Activated B cell treated with CpG ODN at 0.5 μM for 24 hours (primary cell): ENCODE data around the gene SLC66A2. TPM values are rescaled to one million over a fixed set of nuclear protein-coding genes. Genes with fewer than 3 reads are reported as not detected.

ENCODE experiments used
- ATAC-seq: fragments of 200-7000 bp; cut with Tn5 transposase; one replicate; pipeline ENCODE4 v1.10.0; 2021; ENCODE audit warnings: low read depth, mild to moderate bottlenecking, moderate library complexity
- CTCF ChIA-PET: fragments of 350-600 bp; sonication (Branson Sonifier 250); formaldehyde crosslinking; loops from one replicate; lab custom pipeline; 2021; ENCODE audit warnings: antibody characterized with exemption; lab: Charles Lee
- POLR2A ChIA-PET: fragments of 350-600 bp; sonication (Branson Sonifier 250); formaldehyde crosslinking; loops from one replicate; lab custom pipeline; 2021; ENCODE audit warnings: antibody characterized with exemption; lab: Charles Lee
- DNase-seq: peaks from one replicate; pipeline ENCODE4 v3.0.0; 2022
- H3K27ac Mint-ChIP-seq: one replicate; pipeline ENCODE4 v1.8.0; 2020; ENCODE audit warnings: mixed read lengths
- H3K27me3 Mint-ChIP-seq: one replicate; pipeline ENCODE4 v1.8.0; 2021; ENCODE audit warnings: mixed read lengths
- H3K36me3 Mint-ChIP-seq: one replicate; pipeline ENCODE4 v1.8.0; 2021; ENCODE audit warnings: low read depth, mixed read lengths
- H3K4me1 Mint-ChIP-seq: one replicate; pipeline ENCODE4 v1.8.0; 2021; ENCODE audit warnings: mixed read lengths
- H3K4me3 Mint-ChIP-seq: one replicate; pipeline ENCODE4 v1.8.0; 2020; ENCODE audit warnings: mild to moderate bottlenecking, mixed read lengths
- H3K9me3 Mint-ChIP-seq: one replicate; pipeline ENCODE4 v1.8.0; 2020; ENCODE audit warnings: mixed read lengths
- intact Hi-C: fragments of 100-400 bp; cut with micrococcal nuclease; formaldehyde crosslinking; loops from one replicate; pipeline ENCODE4 v1.15.1; 2024
- total RNA-seq: library from RNA; stranded (reverse); gene quantifications from 2 replicates; pipeline ENCODE4 v1.2.3, GENCODE V29; 2022
- TF ChIP-seq, protein P1 (sequence below): fragments of 200-600 bp; IDR thresholded peaks from one replicate; pipeline ENCODE4 v1.8.0; 2022; ENCODE audit warnings: antibody characterized with exemption, mild to moderate bottlenecking

The SLC66A2 gene
- total RNA-seq, 1 donor from 2014 or later = 36.4 TPM

DNA sequence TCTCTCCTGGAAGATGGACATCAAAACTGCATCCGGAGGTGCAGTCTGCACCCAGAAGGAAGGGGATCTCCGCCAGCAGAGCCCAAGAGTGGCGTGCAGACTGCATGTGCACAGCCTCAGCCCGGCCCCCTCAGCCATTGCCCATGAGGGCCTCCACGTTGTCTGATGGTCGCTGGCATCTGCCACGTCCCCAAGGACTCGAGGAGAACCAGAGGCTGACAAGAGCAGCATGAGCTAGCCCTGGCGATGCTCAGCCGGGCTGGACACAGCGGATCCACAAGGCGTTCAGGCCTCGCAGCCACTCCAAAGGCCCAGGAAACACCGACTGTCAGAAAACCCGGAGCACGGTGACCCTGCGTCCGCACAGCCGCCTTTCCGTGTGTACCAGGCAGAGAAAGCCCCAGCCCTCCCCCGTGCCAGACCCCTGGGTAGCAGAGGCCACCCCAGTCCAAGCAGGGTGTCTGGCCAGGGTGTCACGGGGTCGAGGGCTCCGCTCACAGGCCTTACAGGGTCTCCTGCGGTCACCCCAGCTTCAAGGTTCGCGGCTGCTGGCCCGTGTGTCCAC lies 48.3 kb downstream of the SLC66A2 start:
- ATAC-seq = no peak
- ChIA-PET POLR2A (no interaction called here), CTCF (no interaction called here)
- H3K27ac Mint-ChIP-seq = no peak overlapping the region
- intact Hi-C loops = no loop called here
- no peak for DNase-seq
- H3K36me3 Mint-ChIP-seq = peaks cover 30% of the 10 kb centered on the region
- peaks cover 2% of the 10 kb centered on the region for H3K9me3 Mint-ChIP-seq
- H3K4me3 Mint-ChIP-seq = no peak overlapping the region
- H3K4me1 Mint-ChIP-seq = no peaks in the 10 kb centered on the region
- TF ChIP-seq, protein P1, sequence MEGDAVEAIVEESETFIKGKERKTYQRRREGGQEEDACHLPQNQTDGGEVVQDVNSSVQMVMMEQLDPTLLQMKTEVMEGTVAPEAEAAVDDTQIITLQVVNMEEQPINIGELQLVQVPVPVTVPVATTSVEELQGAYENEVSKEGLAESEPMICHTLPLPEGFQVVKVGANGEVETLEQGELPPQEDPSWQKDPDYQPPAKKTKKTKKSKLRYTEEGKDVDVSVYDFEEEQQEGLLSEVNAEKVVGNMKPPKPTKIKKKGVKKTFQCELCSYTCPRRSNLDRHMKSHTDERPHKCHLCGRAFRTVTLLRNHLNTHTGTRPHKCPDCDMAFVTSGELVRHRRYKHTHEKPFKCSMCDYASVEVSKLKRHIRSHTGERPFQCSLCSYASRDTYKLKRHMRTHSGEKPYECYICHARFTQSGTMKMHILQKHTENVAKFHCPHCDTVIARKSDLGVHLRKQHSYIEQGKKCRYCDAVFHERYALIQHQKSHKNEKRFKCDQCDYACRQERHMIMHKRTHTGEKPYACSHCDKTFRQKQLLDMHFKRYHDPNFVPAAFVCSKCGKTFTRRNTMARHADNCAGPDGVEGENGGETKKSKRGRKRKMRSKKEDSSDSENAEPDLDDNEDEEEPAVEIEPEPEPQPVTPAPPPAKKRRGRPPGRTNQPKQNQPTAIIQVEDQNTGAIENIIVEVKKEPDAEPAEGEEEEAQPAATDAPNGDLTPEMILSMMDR = no peak
- H3K27me3 Mint-ChIP-seq = no peaks in the 10 kb centered on the region

DNA sequence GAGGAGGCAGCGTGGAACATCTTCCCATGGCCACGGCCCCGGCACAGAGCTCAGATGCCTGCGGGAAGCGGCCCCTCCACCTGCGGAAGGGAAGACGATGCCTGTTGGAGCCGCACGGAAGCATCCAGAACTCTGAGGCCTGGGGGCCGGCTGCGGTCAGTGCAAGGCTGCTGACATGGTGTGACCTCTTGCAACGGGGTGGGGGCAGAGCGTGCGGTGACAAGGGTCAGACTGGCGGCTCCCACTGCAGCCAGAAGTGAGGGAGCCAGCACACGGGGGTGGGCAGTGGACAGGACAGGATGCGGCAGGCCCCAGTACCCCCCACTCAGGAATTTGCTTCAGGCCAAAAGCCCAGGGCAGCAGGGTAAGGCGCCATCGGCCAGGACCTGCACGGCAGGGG lies 48.8 kb downstream of the SLC66A2 start:
- CTCF ChIA-PET = no interaction called here
- Mint-ChIP-seq H3K36me3 (peaks cover 29% of the 10 kb centered on the region), H3K9me3 (peaks cover 5% of the 10 kb centered on the region), H3K4me3 (no peak overlapping the region), H3K27me3 (no peaks in the 10 kb centered on the region), H3K27ac (no peak overlapping the region), H3K4me1 (no peaks in the 10 kb centered on the region)
- TF ChIP-seq, protein P1 = no peak
- ATAC-seq = no peak
- intact Hi-C loops = no loop called here
- no peak for DNase-seq
- POLR2A ChIA-PET = no interaction called here

DNA sequence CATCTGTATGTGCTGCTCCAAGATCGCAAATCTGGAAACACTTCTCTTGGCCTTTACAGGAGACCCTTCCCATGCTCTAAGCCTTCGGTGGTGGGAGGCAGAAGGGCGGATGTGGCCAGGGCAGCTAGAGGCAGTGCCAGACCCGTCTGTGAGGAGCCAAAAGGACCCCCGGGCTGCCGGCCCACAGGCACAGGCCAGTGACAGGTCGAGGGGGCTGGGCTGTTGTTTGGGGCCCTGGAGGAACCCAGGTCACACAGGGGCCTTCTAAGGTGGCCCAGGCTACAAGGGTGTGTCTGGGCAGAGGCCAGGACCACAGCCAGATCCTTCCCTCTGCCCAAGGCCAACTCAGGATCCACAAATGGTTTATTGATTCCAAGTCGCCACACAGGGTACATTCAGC lies 49.4 kb downstream of the SLC66A2 start:
- Mint-ChIP-seq H3K4me3 (no peak overlapping the region), H3K9me3 (peaks cover 8% of the 10 kb centered on the region), H3K4me1 (no peaks in the 10 kb centered on the region), H3K27me3 (no peaks in the 10 kb centered on the region), H3K36me3 (peaks cover 29% of the 10 kb centered on the region), H3K27ac (no peak overlapping the region)
- ChIA-PET POLR2A (no interaction called here), CTCF (no interaction called here)
- TF ChIP-seq, protein P1 = no peak
- DNase-seq (no peak), ATAC-seq (no peak)
- intact Hi-C loops = no loop called here

DNA sequence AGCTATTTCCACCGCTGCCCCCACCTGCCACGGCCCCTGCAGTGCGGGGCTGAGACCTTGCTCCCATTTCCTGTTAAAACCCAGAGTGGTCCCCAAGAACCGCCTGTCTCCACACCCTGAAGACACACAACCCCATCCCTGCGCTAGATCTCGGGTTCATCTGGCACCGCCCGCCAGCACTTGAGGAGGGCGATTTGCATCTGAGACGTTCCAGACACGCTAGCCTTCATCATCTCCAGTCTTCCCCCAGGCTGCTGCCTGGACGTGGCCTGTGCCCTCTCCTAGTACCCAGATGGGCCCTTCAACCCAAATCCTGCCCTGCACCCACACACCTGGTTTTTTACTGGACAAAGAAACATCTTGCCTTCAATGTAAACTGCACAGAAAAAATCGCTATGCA lies 49.8 kb downstream of the SLC66A2 start:
- DNase-seq = no peak
- no peaks in the 10 kb centered on the region for H3K27me3 Mint-ChIP-seq
- TF ChIP-seq, protein P1 = no peak
- POLR2A ChIA-PET = no interaction called here
- intact Hi-C loops = no loop called here
- CTCF ChIA-PET = no interaction called here
- no peak overlapping the region for H3K27ac Mint-ChIP-seq
- no peak overlapping the region for H3K4me3 Mint-ChIP-seq
- H3K4me1 Mint-ChIP-seq = no peaks in the 10 kb centered on the region
- peaks cover 12% of the 10 kb centered on the region for H3K9me3 Mint-ChIP-seq
- peaks cover 31% of the 10 kb centered on the region for H3K36me3 Mint-ChIP-seq
- ATAC-seq = no peak

DNA sequence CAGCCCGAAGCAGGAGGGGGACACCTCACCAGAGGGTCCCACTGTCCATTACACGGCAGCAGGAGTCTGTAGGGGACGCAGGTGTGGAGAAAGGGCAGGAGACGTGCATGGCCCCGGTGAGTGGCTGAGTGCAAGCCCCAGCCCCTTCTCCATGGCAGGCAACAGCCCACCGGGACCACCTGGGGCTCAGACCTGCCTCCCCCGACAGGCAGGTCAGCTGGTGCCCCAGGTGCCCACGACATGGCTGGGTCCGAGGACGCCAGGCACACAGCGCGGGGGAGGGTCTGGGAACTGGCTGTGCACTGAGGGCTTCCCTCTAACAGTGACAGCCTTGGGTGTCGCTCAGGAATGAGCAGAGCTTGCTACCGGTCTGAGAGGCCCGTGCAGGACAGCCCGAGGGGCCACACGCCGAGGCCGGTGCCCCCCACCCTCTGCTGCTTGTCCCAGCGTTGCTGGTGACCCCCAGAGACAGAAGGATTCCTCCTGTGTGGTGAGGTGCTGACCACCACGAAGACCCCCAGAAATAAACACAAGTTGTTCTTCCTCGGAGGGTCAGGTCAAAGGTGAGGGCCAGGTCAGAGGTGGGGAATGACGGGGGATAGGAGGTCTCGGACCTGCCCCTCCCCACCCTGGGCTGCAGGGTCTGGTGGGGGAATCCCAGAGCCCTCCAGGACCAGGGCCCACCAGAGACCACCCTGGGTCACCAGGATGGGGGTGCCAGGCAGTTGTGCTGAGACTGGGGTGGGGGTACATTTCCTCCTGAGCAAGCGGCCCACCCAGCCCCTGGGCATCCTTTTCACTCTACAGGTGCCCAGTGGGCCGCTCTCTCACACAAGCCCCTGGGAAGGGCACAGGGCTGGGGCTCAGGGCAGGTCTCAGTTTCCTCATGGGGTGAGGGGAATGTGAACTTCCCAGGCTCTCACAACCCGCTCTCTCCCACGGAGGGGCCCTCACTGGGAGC lies 50.6 kb downstream of the SLC66A2 start:
- Mint-ChIP-seq H3K9me3 (peaks cover 13% of the 10 kb centered on the region), H3K36me3 (peaks cover 29% of the 10 kb centered on the region), H3K27ac (no peak overlapping the region), H3K27me3 (no peaks in the 10 kb centered on the region), H3K4me1 (no peaks in the 10 kb centered on the region), H3K4me3 (no peak overlapping the region)
- CTCF ChIA-PET = no interaction called here
- no peak for DNase-seq
- TF ChIP-seq, protein P1 = no peak
- ATAC-seq = no peak
- POLR2A ChIA-PET = no interaction called here
- intact Hi-C loops = no loop called here
